ENCODE data around the gene OR2A7.
"Not testable (repeated sequence)": the region's sequence is repeated elsewhere in the genome, so short reads cannot be mapped to it uniquely, and the experiment has no call there.

- TF ChIP-seq CTCF (IDR thresholded peaks at IDR 0.05; ENCODE audit: low read length); EZH2 (IDR thresholded peaks at IDR 0.05; ENCODE audit: borderline replicate concordance, low read length): not testable (repeated sequence)
These were observed 38.1 kb upstream of the OR2A7 start for GRCh38 chr7:144302578-144303303.
